NCI-H82 treated with DMSO at 0.1 percent for 48 hours (cell line): ENCODE data around the gene KLHL10.
"Not testable (repeated sequence)": the region's sequence is repeated elsewhere in the genome, so short reads cannot be mapped to it uniquely, and the experiment has no call there.

Experiments
- DNase-seq: peaks from one replicate; lab custom pipeline; 2025; ENCODE audit not compliant: unreplicated experiment; lab: John Stamatoyannopoulos, UW

KLHL10 gene

DNA sequence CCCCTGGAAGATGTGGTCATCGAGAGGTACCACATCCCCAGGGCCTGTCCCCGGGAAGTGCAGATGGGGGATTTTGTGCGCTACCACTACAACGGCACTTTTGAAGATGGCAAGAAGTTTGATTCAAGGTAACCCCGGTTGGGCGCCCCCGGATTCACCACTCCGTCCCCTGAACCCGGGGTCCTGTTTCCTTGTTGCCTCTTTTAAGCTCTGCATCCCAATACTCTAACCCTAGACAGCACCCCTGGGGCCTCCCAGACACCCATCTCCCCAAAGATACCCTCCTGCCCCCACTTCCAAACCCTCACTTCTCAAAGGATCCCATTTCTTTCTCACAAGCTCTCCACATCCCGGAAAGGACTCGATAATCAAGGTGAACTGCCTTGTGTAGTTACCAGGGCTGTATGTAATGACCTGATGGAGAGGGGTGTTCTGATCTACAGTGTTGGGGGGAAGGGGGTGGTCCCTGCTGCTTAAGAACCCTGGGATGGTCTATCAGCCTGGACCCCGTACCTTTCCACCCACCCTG is 24.4 kb upstream of the KLHL10 start:
- no peak for DNase-seq

GRCh38 chr17:41813699-41814124 is 23.9 kb upstream of the KLHL10 start:
- no peak for DNase-seq

- DNase-seq, result no peak
Measured at GRCh38 chr17:41814195-41814594, 23.4 kb upstream of the KLHL10 start.

DNA sequence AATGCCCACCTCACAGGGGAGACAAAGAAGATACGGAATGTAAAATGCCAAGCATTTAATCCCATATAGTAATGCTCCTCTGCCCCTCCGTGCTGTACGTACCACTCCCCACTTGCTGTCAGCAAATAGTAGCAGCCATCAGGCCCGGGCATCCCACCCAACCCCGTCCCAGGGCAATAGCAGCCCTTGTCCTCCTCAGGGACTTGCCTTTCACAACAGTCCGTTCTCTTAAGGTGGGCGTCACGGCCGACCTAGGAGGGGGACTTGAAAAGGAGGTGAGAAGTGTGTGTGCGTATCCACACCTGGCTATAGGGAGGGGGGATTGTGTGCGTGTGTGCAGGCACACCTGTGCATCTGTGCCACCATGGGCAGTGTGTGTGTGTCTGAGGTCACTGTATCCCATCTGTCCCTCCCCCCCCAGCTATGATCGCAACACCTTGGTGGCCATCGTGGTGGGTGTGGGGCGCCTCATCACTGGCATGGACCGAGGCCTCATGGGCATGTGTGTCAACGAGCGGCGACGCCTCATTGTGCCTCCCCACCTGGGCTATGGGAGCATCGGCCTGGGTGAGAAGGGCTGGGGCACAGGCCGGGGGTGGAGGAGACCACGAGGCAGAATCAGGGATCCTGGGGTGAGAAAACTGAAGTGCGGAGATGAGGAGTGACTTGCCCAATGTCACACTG is 20.8 kb upstream of the KLHL10 start:
- no peak for DNase-seq

- no peak for DNase-seq
Measured at GRCh38 chr17:41818024-41818423, 19.6 kb upstream of the KLHL10 start.

- DNase-seq, result no peak
Measured at GRCh38 chr17:41821776-41822175, 15.8 kb upstream of the KLHL10 start.

DNA sequence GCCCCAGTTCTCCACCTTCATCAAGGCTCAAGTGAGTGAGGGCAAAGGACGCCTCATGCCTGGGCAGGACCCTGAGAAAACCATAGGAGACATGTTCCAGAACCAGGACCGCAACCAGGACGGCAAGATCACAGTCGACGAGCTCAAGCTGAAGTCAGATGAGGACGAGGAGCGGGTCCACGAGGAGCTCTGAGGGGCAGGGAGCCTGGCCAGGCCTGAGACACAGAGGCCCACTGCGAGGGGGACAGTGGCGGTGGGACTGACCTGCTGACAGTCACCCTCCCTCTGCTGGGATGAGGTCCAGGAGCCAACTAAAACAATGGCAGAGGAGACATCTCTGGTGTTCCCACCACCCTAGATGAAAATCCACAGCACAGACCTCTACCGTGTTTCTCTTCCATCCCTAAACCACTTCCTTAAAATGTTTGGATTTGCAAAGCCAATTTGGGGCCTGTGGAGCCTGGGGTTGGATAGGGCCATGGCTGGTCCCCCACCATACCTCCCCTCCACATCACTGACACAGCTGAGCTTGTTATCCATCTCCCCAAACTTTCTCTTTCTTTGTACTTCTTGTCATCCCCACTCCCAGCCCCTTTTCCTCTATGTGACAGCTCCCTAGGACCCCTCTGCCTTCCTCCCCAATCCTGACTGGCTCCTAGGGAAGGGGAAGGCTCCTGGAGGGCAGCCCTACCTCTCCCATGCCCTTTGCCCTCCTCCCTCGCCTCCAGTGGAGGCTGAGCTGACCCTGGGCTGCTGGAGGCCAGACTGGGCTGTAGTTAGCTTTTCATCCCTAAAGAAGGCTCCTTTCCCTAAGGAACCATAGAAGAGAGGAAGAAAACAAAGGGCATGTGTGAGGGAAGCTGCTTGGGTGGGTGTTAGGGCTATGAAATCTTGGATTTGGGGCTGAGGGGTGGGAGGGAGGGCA is 15.1 kb upstream of the KLHL10 start:
- DNase-seq, result no peak

DNA sequence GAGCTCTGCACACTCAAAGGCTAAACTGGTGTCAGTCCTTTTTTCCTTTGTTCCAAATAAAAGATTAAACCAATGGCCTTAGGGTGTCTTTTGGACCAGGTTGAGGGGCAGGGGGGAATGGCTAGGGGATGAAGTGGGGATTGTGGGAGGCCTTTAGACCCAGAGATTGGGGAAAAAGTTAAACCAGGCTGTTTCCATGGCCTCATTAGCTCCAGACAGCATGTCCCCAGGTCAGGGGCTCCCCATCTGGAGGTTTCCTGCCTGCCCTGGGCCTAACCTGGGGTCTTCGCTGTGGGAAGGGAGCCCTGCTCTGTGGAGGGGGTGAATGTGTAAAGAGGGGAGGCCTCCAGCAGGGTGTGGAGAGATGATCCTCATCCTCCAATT is 14.5 kb upstream of the KLHL10 start:
- no peak for DNase-seq

DNA sequence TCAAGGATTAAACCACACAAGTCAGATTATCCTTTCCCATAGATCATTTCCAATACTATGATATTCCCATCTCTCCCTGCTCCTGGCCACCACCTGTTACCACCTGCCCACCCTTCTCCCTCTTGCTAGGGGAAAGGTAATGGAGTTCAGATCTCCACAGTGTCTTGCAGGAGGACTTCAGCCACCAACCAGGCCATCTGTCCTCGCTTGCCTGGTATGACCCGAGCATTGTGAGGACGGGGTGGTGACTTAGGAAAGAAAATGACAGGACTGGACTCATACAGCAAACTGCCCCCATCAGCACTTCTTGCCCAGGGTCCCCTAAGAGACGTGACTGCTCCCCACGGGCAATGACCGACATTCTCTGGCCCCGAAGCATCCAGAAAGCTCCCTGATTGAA is 14.0 kb upstream of the KLHL10 start:
- no peak for DNase-seq

- no peak for DNase-seq
Measured at GRCh38 chr17:41824086-41824485, 13.5 kb upstream of the KLHL10 start.

DNA sequence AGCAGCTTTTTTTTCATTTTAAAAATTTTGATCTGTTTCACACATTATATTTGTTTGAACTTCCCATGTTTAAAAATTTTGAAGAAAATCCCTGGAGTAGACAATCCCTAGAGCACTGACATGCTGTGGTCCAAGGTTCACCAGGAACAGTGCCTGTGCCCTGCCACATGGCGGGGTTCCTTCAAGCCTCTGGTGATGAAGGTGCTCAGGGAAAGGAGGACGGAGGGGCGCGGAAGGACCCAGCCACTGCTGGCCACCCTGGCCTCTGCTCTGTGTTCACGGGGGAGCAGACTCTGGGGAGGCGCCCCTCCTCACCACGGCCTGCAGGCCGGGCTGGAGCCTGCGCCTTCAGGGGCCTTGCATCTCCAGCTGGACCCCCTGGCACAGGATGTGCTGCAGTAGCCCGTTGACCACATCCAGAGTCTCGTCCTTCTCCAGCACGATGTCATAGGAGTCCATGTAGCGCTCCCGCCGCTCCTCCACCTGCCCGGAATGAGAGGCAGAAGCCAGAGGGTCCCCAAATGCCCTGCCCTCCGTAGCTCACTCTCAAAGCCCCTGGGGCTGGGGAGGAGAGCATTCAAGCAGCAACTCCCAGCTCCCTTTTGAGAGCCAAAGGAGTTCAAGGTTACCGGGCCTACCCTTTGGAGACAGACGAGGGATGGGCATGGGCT is 12.3 kb upstream of the KLHL10 start:
- DNase-seq, result no peak

- not testable (repeated sequence) for DNase-seq
Measured at GRCh38 chr17:41829961-41830360, 7.7 kb upstream of the KLHL10 start.

DNA sequence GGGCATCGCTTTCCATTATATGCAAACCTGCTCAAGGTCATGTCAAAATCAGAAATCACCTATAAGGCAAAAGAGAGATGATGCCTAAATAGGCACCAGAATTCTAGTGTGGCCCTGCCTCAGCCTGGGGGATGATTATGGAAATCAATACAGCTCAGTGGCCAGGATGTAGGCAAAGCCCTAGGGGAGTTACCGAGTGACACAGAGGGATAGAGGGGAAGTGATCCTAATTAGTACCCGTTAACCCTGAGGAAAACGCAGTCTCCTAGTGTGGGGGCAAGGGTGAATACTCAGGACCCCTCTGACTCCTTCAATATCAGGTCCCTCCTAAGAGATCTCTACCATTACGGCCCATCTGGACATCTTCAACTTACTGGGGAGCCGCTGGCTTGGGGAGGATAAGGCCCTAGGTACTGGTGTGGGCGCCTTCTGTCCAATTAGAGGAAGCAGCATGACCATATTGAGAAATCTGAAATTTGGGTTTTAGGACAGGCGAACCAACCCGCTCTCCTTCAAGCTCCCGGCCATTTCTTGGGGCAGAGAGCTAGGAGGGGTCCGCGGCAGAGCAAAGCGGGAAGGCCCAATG is 2.3 kb upstream of the KLHL10 start:
- peak; percentile 9 for DNase-seq

GRCh38 chr17:41835800-41836549 is 1.6 kb upstream of the KLHL10 start, which contains the start of gene NT5C3B:
TSS of gene NT5C3B (minus strand) at chr17:41836232. CDS start at chr17:41836193, 39 bp downstream.
- DNase-seq, result no peak

GRCh38 chr17:41836550-41837196 is 952 bp upstream of the KLHL10 start:
- DNase-seq, result no peak

DNA sequence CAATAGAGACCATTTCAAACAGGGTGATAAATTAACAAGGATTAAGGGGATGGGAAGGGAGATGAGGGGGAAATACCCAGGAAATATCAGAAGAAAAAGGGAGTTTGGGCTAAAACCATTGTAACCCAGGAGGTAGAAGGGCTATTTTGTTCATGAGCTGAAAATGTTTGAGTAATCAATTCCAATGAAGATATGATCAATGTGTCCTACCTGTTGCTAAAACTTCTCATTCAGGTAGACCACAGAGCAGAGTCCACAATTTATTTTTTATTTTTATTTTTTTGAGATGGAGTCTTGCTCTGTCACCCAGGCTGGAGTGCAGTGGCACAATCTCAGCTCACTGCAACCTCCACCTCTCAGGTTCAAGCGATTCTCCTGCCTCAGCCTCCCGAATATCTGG is 1.8 kb downstream of the KLHL10 start:
- not testable (repeated sequence) for DNase-seq

DNA sequence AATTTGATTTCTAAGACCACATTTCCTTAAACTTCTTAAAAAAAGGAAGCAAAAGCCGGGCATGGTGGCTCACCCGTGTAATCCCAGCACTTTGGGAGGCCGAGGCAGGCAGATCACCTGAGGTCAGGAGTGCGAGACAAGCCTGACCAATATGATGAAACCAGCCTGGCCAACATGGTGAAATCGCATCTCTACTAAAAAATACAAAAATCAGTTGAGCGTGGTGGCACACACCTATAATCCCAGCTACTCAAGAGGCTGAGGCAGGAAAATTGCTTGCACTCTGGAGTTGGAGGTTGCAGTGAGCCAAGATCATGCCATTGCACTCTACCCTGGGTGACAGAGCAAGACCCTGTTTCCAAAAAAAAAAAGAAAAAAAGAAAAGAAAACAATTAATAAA is 3.2 kb downstream of the KLHL10 start:
- DNase-seq, result not testable (repeated sequence)

DNA sequence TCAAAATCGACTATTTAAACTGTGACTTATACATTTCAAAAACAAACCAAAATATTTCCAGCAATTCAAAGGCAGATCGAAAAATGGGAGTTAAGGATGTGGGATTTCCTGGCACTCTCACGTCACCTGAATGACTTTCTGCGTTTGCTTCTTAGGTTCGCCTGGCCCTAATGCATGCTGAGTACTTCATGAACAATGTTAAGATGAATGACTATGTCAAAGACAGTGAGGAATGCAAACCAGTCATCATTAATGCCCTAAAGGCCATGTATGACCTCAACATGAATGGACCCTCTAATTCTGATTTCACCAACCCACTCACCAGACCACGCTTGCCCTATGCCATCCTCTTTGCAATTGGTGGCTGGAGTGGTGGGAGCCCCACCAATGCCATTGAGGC is 7.3 kb downstream of the KLHL10 start:
- DNase-seq, result no peak

- DNase-seq, result no peak
Measured at GRCh38 chr17:41848788-41849187, 11.2 kb downstream of the KLHL10 start.
